GM12892 (cell line): ENCODE results near the gene DIPK2B.

Experiments used
- DNase-seq: peaks from one replicate; pipeline ENCODE4 v3.0.0; 2011; ENCODE audit not compliant: insufficient read length
- FAIRE-seq: peaks from 2 replicates; lab custom pipeline; 2011; peaks lifted over from hg19 to GRCh38; lab: Jason Lieb, UNC
- POLR2A ChIP-seq: IDR thresholded peaks from 2 replicates; pipeline ENCODE4 v1.6.1; 2011; ENCODE audit warnings: low read depth, low read length, control low read depth
- POLR2AphosphoS5 ChIP-seq: IDR thresholded peaks from 2 replicates; pipeline ENCODE4 v1.6.1; 2011; ENCODE audit warnings: low read depth, low read length, control low read depth
- TAF1 ChIP-seq: IDR thresholded peaks from 2 replicates; pipeline ENCODE4 v1.6.1; 2011; ENCODE audit warnings: low read depth, mild to moderate bottlenecking, control low read depth, low read length, borderline replicate concordance

Gene DIPK2B

GRCh38 chrX:45154033-45154360 is 46.7 kb downstream of the DIPK2B start:
- DNase-seq (no peak), FAIRE-seq (no peak)
- TF ChIP-seq POLR2A (no peak), TAF1 (no peak), POLR2AphosphoS5 (no peak)
